ENCODE results near the gene PRSS50.

GRCh38 chr3:46690798-46691197 lies 26.9 kb downstream of the PRSS50 start:
- TF ChIP-seq CTCF (IDR thresholded peaks at IDR 0.05 in 4 of 5, conservative IDR thresholded peaks at IDR 0.05 in 1 of 5) (no peak), POLR2A (IDR thresholded peaks at IDR 0.05) (no peak)

Measured in gastrocnemius medialis (tissue), 4 donors.